HepG2 (cell line): ENCODE data around the gene TPST1. TPM values are rescaled to one million over a fixed set of nuclear protein-coding genes. Genes with fewer than 3 reads are reported as not detected.
"Not testable (repeated sequence)": the region's sequence is repeated elsewhere in the genome, so short reads cannot be mapped to it uniquely, and the experiment has no call there.

ENCODE experiments used
- ATAC-seq: fragments of 200-7000 bp; cut with Tn5 transposase; 3 replicates; pipeline ENCODE4 v1.9.1; 2020; ENCODE audit warnings: mild to moderate bottlenecking, moderate library complexity
- BruUV-seq: library from RNA; stranded (reverse); fragments of 400-500 nt; replicated peaks from 2 replicates; lab custom pipeline; 2021; lab: Mats Ljungman, UMichigan
- CTCF ChIA-PET: fragments of 300-600 bp; formaldehyde crosslinking; extraction: SDS; loops from one replicate; lab custom pipeline; 2021; ENCODE audit warnings: low total read pairs, inconsistent platforms, low intra/inter-chr PET ratio; lab: Yijun Ruan, JAX
- POLR2A ChIA-PET: fragments of 350-600 bp; sonication (Branson Sonifier 250); formaldehyde crosslinking; loops from one replicate; lab custom pipeline; 2020; ENCODE audit warnings: antibody characterized with exemption, inconsistent platforms; lab: Yijun Ruan, JAX
- DNase-seq: peaks from one replicate; pipeline ENCODE4 v3.0.0-alpha.2; 2015; ENCODE audit warnings: low spot score
- FAIRE-seq: peaks from 3 replicates; lab custom pipeline; 2011; peaks lifted over from hg19 to GRCh38; lab: Jason Lieb, UNC
- H2AFZ ChIP-seq: one replicate; pipeline ENCODE4 v1.6.1; 2011; ENCODE audit warnings: low read length, inconsistent platforms
- H3K27ac ChIP-seq: fragments of 300-600 bp; 3 replicates; pipeline ENCODE4 v1.8.0; 2011; ENCODE audit warnings: mixed run types, mild to moderate bottlenecking, mixed read lengths, low read length, inconsistent platforms; ENCODE audit not compliant: insufficient read depth; ENCODE audit errors: extremely low read length
- H3K27me3 ChIP-seq, 2 experiments: fragments of 200-600 bp in 1 of 2; 2 replicates in 1 of 2; 3 replicates in 1 of 2; pipeline versions ENCODE4 v1.6.0 to v1.8.0; 2011; ENCODE audit warnings: low read length in 2 of 2, mild to moderate bottlenecking in 2 of 2, moderate library complexity in 2 of 2, inconsistent platforms in 1 of 2; ENCODE audit not compliant: insufficient read depth in 2 of 2, control insufficient read depth in 1 of 2
- H3K36me3 ChIP-seq, 2 experiments: fragments of 200-600 bp in 1 of 2; replicated peaks in 1 of 2; 2 replicates in 1 of 2; 3 replicates in 1 of 2; pipeline versions ENCODE4 v1.5.1 to v1.8.0; 2011; ENCODE audit warnings: low read length in 2 of 2, inconsistent platforms in 1 of 2; ENCODE audit not compliant: insufficient read depth in 2 of 2, control insufficient read depth in 1 of 2
- H3K4me1 ChIP-seq: 2 replicates; pipeline ENCODE4 v1.5.1; 2012; ENCODE audit warnings: low read length, inconsistent platforms; ENCODE audit not compliant: insufficient read depth
- H3K4me2 ChIP-seq: 2 replicates; pipeline ENCODE4 v1.6.0; 2011; ENCODE audit warnings: low read depth, low read length, inconsistent platforms
- H3K4me3 ChIP-seq, 3 experiments: fragments of 200-600 bp in 1 of 3; sonication (generic), shearing (Covaris generic) in 1 of 3; replicated peaks in 1 of 3; 2 replicates each; pipeline ENCODE4 v1.5.1; 2011 to 2016; ENCODE audit warnings: low read length in 3 of 3, inconsistent platforms in 2 of 3, low read depth in 2 of 3, mild to moderate bottlenecking in 2 of 3, control low read depth in 1 of 3, mixed read lengths in 1 of 3; ENCODE audit not compliant: insufficient read depth in 1 of 3
- H3K79me2 ChIP-seq: one replicate; pipeline ENCODE4 v1.6.1; 2011; ENCODE audit warnings: low read length, inconsistent platforms; ENCODE audit not compliant: insufficient read depth
- H3K9ac ChIP-seq: 2 replicates; pipeline ENCODE4 v1.6.0; 2011; ENCODE audit warnings: mild to moderate bottlenecking, low read depth, low read length, inconsistent platforms; ENCODE audit not compliant: insufficient read depth
- H3K9me3 ChIP-seq: 2 replicates; pipeline ENCODE4 v1.5.1; 2012; ENCODE audit warnings: mild to moderate bottlenecking, low read length
- H4K20me1 ChIP-seq: 2 replicates; pipeline ENCODE4 v1.6.0; 2011; ENCODE audit warnings: inconsistent platforms, mild to moderate bottlenecking, low read length, moderate library complexity; ENCODE audit not compliant: insufficient read depth
- MAFF ChIP-seq: IDR thresholded peaks from 2 replicates; pipeline ENCODE4 v1.6.1; 2011; ENCODE audit warnings: low read depth, low read length, improper control_type of control experiment
- MAFK ChIP-seq, 2 experiments: IDR thresholded peaks in 1 of 2; conservative IDR thresholded peaks in 1 of 2; 2 replicates each; pipeline ENCODE4 v1.6.1; 2011; ENCODE audit warnings: improper control_type of control experiment in 2 of 2, low read length in 2 of 2
- WGBS: methylation state at CpG from one replicate; pipeline ENCODE4 v1.1.6; 2017; ENCODE audit warnings: low lambda C conversion rate; 5-methylcytosine and 5-hydroxymethylcytosine counted together
- in situ Hi-C: cut with HindIII; loops from 2 replicates; pipeline ENCODE4 v1.10.0; 2017; ENCODE audit warnings: low pct_unique_long_range_greater_than_20kb; ENCODE audit not compliant: extremely low pct_ligation_motif_present
- intact Hi-C: fragments of 100-400 bp; cut with micrococcal nuclease; formaldehyde crosslinking; loops from one replicate; pipeline ENCODE4 v1.10.0; 2022; ENCODE audit not compliant: unreplicated experiment
- polyA plus RNA-seq, 8 experiments: library from polyadenylated mRNA; depleted of rRNA in 3 of 8; stranded (reverse) in 7 of 8; unstranded in 1 of 8; fragments of >200 nt; fragmentation: Illumina TruSeq in 4 of 8; extraction: Trizol in 4 of 8; gene quantifications; 2 replicates each; pipeline versions ENCODE4 v1.2.1 to v1.2.3, GENCODE V29; 2011 to 2016; ENCODE audit warnings: low read depth in 4 of 8, missing spikeins in 1 of 8, mixed read lengths in 1 of 8; ENCODE audit not compliant: insufficient read depth in 1 of 8
- total RNA-seq, 5 experiments: library from RNA; depleted of rRNA; stranded (reverse); fragments of >200 nt; fragmentation: Illumina TruSeq; extraction: Trizol; gene quantifications; 2 replicates each; pipeline ENCODE4 v1.2.3, GENCODE V29; 2016; ENCODE audit warnings: low read depth in 1 of 5

TPST1 gene
- total and polyA plus RNA-seq, 2 of the 13 experiments (the other 11 are each of a cell fraction or from before 2014, with no cell fraction given), result 24.3 to 34.1 TPM

DNA sequence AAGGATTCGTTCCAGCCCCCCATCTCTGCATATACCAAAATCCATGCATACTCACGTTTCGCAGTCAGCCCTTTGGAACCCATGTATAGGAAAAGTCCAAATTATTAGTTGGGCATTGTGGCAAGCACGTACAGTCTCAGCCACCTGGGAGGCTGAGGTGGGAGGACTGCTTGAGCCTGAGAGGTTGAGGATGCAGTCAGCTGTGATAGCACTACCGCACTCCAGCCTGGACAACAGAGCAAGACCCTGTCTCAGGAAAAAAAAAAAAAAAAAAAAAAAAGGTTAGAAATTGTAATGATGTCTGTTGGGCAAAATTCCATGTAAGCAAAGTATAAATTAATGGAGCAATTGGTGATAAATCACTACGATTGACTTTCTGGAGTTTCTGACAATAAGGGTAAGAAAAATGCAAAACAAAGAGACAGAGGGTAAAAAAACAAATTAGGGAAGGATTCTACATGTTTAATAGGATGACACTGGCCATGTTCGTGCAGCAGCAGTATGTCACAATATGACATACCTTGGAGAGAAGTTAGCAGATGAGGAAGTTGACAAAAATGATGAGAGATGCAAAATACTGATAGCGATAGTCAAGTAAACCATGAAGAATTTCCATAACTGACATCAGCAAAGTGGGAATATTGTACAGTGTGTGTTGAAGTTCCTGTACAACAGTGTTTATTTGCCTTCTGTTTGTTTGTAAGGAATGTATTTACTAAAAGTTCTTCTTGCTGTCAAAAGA lies 177.2 kb downstream of the TPST1 start:
- H3K4me3 ChIP-seq, BruUV-seq, H4K20me1 ChIP-seq, DNase-seq, H3K9ac ChIP-seq, FAIRE-seq, H3K27me3 ChIP-seq, H3K4me1 ChIP-seq, H3K79me2 ChIP-seq, H3K9me3 ChIP-seq, in situ Hi-C loops, CTCF ChIA-PET, H3K36me3 ChIP-seq, H3K4me2 ChIP-seq, POLR2A ChIA-PET, H2AFZ ChIP-seq, intact Hi-C loops, ATAC-seq, H3K27ac ChIP-seq: not testable (repeated sequence)
- WGBS, result 98% methylated on average over 8 of the region's 8 CpGs
- peak; percentile 55; the same call in 1 of the 2 replicates for TF ChIP-seq MAFF
- peak; percentile 51 to 72; a peak in 3 of 4 replicates for TF ChIP-seq MAFK (conservative IDR thresholded peaks at IDR 0.05 in 1 of 2, IDR thresholded peaks at IDR 0.05 in 1 of 2; ENCODE audit: low read length in 2 of 2)

DNA sequence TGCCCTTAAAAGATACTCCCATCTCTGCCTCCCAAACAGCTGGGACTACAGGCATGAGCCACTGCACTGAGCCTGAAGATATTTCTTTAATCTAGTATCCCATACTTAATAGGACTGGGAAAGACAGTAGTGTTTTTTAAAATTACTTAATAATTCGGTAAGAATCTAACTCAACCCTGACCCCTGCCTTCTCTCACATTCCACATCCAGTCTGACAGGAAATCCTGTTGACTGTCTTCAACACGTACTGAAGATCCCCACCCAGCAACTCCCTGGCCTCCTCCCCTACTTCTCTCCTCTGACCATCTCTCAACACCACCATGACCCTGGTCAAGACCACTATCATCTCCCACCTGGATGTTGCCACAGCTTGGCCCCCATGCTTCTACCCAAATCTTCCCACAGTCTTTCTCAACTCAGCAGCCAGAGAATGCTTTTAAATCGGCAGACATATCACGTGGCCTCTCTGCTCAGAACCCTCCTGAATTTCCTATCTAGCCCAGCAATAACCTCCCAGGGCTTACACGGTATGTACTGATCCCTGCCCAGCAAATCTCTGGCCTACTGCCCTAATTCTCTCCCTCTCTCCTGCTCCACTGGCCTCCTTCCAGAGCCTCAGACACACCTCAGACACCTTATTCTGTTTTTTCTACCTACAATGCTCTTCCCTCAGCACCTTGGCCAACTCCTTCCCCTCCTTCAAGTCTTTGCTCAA lies 180.2 kb downstream of the TPST1 start:
- ATAC-seq, H3K9me3 ChIP-seq, POLR2A ChIA-PET, H3K27ac ChIP-seq, FAIRE-seq, CTCF ChIA-PET, BruUV-seq, H3K4me3 ChIP-seq, H3K9ac ChIP-seq, H3K4me1 ChIP-seq, H4K20me1 ChIP-seq, DNase-seq, H3K27me3 ChIP-seq, intact Hi-C loops, H2AFZ ChIP-seq, H3K79me2 ChIP-seq, H3K4me2 ChIP-seq, in situ Hi-C loops, H3K36me3 ChIP-seq: not testable (repeated sequence)
- WGBS, result 92% methylated on average over 5 of the region's 5 CpGs

DNA sequence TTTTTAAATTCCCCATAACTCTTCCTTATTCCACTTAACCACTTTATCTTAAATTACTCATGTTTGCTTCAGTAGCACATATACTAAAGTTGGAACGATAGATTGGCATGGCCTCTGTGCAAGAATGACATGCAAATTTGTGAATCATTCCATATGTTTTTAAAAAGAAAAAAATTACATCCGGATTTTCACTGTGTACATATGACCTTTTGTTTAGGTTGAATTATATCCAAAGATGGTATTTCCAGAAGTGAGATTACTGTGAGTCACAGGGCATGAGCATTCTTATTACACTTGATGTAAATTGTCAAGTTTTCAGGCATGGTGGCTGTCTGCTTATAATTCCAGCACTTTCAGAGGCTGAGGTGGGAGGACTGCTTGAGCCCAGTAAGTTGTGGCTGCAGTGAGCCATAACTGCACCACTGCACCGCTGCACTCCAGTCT lies 190.0 kb downstream of the TPST1 start:
- FAIRE-seq, H2AFZ ChIP-seq, in situ Hi-C loops, H3K9me3 ChIP-seq, ATAC-seq, CTCF ChIA-PET, H3K36me3 ChIP-seq, DNase-seq, BruUV-seq, H3K27ac ChIP-seq, H3K9ac ChIP-seq, H3K4me2 ChIP-seq, H3K4me3 ChIP-seq, H3K4me1 ChIP-seq, H4K20me1 ChIP-seq, POLR2A ChIA-PET, H3K79me2 ChIP-seq, H3K27me3 ChIP-seq, intact Hi-C loops: not testable (repeated sequence)
- WGBS, result 96% methylated on average over 3 of the region's 3 CpGs

DNA sequence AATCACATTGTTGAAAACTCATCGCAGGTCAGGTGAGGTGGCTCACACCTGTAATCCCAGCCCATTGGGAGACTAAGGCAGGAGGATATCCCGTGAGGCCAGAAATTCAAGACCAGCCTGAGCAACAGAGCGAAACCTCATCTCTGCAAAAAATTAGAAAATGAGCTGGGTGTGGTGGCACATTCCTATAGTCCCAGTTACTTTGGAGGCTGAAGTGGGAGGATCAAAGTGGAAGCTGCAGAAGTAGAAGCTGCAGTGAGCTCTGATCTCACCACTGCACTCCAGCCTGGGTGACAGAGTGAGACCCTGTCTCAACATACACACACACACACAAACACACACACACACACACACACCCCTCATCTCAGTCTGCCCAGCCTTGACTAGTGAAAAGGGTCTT lies 190.9 kb downstream of the TPST1 start:
- in situ Hi-C loops, H3K27ac ChIP-seq, H3K4me1 ChIP-seq: not testable (repeated sequence)

More for the DNA sequence above, 190.9 kb downstream of the TPST1 start:
- H4K20me1 ChIP-seq, BruUV-seq, POLR2A ChIA-PET, H3K4me2 ChIP-seq, H3K9ac ChIP-seq, H3K79me2 ChIP-seq, H3K36me3 ChIP-seq, H3K9me3 ChIP-seq, H3K4me3 ChIP-seq, H3K27me3 ChIP-seq, H2AFZ ChIP-seq, DNase-seq, CTCF ChIA-PET, intact Hi-C loops, ATAC-seq, FAIRE-seq: not testable (repeated sequence)
- 94% methylated on average over 3 of the region's 3 CpGs for WGBS
